Hematopoietic multipotent progenitor cell treated with erythropoietin and hydrocortisone succinate and interleukin-3 and kit ligand, for 4 days (in vitro differentiated cells): ENCODE measurements around the gene IFNK.

Experiments used
- DNase-seq: peaks from one replicate; pipeline ENCODE4 v3.0.0-alpha.2; 2015

IFNK gene

DNA sequence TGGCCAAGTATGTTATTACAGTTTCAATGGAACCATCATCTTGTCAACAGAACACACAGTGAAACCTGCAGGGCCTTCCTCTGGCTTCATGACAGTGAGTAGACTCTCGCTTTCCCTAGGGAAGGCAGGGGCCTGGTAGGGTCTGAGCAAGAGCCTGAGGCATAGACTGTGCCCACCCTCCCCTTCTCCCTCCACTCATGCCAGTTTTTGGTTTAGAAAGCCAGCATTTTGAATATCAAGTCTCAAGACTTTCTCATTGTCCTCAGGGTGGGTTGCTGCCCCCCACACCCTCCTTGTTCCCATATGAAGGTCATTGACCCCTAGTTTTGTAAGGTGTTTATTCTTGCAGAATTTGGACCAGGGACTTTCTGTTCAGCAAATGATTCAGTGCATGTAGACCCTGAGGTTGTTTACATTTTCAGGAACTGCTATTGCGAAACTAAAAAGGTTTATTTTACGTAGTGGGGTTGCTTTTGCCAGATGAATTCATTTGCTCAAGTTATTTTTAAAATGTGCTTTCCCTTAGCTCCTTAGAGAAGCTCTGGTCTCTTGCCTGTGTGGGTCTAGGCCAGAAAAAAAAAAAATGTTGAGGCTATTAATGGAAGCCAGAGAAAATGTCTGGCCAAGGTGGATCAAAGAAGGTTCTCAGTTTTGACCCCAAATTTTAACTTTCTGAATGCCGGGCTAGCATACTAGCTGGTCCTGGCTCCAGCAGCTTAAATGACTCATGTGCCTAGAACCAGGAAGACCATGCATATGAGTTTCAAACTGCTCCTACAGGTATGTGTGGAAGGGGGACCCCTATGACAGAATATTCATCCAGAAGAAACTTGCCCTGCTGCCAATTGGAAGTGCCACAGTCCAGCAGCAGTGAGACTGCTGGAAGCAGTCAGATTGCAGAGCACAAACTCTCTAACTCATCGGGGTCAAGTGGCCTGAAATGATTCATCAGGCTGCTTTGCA is 15.7 kb downstream of the IFNK start:
- peak; percentile 8 for DNase-seq

DNA sequence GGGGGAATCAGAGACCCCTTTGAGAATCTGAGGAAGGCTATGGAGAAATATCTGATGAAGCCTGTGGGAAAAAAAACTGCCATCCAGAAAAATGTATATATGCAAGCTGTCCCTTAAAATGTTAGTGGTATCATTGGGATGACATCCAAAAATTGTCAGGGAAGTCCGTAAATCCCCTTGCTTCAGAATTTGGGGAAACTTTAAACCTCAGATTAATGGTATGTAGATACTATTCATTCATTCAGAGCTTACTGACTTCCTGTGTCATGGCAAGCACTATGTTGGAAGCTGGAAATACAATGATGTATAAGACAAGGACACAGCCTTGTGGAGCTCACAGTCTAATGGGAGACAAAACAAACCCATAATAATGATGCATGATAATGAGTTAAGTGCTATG is 16.4 kb downstream of the IFNK start:
- DNase-seq: no peak

DNA sequence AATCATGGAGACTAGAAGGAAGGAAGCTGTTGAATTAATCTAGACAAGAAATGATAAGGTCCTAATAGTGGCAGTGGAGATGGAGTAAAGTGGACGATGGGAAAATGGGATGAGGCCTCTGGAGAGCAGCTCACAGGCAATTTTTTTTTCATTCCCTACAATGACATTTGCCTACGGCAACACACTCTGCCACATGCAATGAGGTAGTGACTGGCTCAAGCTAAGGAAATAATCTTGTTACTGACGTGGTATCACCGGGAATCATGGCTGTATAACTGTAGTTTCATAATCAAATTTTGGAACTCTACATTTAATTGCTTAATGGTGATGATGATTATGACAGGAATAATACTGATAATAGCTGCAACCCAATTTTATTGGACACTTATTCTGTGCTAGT is 17.6 kb downstream of the IFNK start:
- DNase-seq: no peak

DNA sequence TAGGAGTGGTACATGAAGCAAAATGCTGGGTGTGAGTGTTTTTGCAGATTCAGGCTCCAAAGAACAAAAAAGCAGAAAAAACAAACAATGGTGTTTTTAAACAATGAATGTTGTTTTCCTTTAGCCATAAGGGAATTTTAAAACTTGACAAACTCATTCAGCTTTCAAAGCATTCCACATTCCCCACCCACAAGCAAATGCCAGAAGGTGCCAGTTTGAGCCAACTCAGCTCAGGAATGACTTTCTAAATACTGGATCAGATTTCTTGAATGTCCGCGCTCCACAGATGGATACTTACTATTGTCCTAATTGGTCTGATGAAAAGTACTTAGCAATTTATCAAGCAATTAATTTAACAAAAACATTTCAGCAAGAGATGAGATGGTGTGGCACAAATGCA is 18.4 kb downstream of the IFNK start:
- no peak for DNase-seq

DNA sequence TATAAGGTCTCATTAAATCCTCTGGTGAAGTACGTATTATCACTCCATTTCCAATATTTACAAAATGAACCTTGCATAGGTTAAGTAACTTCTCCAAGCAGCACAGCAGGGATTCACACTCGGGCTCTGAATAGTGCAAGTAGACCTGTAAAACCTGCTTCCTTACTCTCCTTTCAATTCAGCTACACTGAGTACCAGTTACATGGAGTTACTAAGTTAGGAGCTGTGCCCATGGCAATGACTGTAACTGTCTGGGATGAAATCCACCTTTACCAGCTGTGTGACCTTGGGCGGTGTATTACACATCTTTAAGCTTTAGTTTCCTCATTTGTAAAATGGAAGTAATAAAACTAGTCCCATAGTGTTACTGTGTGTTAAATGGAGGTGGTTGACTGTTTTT is 21.4 kb downstream of the IFNK start:
- no peak for DNase-seq

DNA sequence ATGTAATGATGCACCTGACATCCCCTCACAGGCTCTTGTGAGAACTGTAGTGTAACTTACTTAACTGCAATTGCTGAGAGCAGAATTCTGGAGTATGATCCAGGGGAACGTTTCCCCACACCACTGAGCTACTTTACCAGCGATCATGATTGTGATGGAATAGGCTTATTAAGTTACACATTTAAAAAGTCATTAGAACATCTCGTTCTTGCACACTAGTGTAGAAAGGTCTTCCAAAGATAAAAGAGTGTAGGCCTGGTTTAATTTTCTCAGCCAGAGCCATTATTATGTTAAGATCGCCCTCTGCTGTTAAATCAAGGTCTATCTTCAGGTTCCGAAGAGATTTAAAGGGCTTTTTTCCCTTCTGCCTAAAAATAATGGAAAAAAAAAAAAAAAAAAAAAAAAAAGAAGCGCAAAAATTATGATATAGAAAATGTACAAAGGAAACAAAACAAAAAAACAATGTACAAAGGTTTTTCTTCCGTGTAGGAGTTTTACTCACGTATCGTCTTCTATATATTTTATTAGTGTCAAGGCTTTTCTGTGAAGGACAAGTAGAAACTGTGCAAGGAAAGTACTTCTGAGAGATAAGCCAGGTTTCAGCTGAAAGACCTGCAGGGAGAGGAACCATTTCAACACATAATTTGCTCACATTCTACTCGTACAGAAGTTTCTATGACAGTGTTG is 24.1 kb downstream of the IFNK start:
- DNase-seq: peak; percentile 74

DNA sequence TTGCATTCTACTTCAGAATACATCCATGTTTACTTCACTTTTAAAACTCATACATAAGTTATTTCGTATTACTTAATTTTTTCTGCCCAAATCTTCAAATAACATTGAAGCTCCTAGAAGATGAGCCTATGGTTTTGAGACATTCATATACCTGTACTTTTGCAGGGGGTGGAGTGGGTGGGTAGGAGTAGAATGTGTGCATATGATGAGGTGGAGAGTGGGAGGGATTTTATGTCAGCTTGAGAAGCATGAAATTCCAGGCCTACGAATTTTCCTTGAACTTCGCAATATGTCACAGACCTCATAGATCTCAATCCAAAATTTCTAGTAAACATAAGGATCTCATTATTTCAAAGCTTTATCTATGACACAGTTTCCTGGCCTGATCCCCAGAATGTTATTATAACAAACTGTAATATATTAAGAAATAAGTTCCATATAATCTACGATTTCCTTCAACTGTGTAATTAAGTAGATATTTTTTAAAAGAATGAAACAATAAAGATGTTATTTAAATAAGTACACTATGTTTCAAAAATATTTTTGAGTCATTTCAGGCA is 25.2 kb downstream of the IFNK start:
- DNase-seq: no peak

DNA sequence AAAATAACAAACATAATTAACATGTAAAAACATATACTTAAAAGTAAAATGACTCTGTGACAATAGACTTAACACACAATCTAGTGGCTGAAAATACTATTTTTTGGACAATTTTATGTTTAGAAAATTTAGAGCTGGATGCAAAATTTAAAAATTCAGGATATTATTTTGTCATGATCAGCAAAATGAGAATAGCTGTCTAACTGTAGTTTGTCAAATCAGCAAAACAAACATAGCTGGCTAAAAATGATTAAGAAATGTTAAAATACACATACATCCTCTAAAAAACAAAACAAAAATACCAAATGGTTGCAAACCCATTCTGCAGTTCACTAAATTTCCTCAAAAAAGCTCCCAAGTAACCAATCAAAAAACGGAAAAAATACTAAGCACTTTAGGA is 30.6 kb downstream of the IFNK start:
- no peak for DNase-seq

DNA sequence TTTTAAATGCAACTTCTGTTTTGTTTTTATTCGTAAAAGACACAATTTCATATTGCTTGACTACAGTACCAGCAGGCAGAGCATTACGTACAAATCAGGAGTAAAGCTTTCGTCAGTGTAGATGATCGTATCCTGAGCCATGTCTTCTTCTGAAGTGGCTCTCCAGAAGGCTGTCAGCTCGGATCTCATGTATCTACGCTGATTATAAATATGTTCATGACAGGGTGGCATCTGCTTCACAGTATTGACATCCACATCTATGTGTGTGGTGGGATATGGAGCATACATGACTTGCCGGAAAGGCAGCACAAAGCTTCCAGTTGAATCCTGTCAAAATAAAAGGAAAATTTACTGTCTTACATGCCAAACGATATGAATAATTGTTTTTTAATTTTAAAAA is 32.4 kb downstream of the IFNK start:
- DNase-seq: no peak

DNA sequence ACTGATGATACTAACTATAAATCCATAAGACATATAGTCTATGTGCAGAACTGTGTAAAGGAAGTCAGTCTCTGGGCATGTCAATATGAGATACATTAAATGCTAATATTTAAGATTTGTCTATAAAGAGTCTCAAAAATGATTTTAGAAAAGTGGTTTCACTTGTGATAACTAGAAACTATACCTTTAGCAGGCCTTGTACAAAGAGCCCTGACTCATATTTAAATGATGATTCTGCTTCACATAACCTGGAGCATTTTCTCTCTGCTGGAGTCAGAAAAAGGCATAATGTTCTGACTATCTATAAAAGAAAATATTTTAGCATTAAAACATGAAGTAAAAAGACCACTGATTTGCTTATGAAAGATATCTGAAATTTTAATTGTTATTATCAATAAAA is 34.2 kb downstream of the IFNK start:
- DNase-seq: no peak

DNA sequence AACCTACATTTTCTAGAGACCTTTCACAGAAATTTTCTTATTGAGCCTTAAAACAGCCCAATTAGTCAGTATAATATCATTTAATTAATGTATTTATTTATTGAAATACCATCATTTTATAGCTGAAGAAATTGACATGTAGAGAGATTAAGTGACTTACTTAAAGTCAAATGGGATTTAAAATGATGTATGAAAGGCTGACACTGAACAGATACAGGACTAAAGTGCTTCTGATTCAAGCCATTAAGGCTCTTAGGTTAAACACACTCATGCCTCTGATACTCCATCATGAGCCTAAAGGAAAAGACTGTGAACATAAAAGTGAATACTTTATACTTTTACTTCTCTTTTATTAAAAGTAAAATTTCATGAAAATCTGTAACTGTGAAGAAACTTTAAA is 36.4 kb downstream of the IFNK start:
- no peak for DNase-seq

DNA sequence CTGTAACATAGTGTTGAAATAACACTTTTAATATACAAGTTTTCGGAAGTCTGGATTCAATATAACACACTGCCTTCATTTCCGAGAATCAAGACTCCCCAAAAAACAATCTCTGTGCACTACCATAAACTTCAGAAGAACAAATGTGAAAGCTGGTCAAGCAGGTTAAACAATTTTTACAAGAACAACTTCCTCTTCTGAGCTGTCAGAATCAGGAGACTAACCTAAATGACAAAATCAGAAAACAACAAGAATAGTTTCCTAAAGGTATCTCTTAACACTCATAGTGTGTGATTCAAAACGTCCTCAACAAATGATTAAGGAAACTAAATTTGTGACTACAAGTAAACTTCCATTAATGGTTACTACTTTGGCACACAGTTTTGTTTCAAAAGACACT is 37.6 kb downstream of the IFNK start:
- no peak for DNase-seq

DNA sequence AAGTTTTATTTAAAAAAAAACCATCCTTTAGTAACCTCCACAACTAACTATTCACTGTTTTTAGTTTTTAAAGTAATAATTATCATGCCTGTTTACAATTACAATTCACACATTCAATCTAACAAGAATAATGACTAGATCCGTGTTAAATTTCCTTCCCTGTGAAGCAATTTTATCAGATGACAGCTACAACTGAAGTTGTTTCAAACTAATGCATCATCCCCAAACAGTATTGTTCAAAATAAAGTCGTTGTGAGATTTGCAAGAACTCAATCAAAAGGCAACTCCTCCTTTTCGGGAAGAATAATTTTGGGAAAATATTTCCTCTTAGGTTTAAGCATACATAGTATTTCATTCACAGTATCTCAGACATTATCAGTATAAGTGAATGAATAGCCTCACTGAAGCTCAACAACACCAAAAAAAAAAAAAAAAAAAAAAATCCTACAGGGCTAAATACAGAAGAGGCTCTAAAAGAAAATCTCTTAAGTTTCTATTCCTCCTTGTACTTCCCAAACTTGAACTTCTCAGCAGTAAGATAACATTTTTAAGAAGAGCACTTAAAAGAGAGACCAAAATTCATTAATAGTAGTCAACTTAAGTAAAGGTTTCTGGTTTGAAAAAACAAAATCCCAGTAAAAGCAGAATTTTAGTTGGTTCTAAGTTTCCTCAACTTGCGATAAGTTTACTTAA is 39.8 kb downstream of the IFNK start:
- DNase-seq: no peak

DNA sequence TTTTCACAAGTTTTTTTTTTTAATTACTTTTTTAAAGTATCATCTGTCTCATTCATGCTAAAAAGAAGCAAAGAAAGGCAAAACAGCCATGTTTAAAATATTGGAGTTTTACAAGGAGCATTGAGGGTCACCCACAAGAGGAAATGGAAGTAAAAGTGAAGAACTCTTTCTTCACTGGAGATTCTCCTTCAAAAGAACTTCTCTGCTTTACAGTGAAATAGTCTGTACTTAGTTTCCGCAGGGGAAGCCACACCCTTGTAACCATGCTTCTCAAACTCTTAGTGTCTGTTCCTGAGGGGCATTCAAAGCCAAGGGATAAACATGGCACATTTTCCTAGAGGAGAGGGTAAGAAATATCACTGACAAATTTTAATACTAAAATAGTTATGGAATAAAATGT is 40.6 kb downstream of the IFNK start:
- no peak for DNase-seq

DNA sequence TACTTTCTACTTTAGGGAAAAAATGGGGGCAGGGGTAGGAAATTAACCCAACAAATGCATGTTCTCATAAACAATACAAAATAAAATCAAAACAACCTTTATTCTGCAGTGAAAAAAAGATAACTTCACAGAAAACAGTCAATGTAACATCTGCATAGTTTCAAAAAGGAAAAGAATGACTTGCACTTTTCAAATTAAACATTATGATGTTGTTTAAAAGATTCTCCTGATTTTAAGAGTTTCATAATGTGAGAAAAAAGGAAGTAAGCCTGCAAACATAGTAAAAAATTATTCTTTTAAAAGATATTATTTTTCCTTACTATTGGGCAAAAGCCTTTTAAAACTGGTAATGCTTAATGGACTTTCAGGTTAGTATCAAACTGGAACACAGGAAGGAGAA is 41.6 kb downstream of the IFNK start:
- peak; percentile 50 for DNase-seq

DNA sequence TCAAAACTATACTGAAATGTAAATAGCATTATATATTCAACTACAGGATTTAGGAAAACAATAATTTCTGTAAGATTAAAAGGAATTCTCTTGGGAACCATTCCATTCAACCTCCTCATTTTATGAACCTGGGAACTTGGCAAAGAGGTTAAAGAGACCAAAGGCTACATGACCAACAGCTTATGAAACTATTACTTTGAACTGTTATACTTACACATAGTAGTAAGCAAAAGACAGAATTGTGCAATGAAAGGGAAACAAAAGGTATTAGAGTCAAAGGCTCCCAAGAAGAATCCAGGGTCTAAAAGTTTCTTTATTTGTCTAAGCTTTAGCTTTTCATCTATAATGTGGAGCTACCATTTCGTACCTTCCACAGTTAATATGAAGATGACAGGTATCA is 42.0 kb downstream of the IFNK start:
- DNase-seq: no peak

DNA sequence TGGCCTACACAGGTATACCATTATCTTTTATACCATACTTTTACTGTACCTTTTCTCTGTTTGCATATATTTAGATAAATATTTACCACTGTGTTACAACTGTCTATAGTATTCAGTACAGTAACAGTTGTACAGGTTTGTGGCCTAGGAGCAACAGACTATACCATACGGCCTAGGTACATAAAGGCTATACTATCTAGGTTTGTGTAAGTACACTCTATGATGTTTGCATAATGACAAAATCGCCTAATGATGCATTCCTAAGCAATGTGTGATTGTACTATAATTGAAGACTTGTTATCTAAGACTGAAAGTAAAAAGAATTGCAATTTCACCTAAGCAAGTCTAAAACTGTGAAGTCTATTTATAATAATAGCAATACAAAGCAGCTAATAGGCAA is 45.3 kb downstream of the IFNK start:
- DNase-seq: no peak

DNA sequence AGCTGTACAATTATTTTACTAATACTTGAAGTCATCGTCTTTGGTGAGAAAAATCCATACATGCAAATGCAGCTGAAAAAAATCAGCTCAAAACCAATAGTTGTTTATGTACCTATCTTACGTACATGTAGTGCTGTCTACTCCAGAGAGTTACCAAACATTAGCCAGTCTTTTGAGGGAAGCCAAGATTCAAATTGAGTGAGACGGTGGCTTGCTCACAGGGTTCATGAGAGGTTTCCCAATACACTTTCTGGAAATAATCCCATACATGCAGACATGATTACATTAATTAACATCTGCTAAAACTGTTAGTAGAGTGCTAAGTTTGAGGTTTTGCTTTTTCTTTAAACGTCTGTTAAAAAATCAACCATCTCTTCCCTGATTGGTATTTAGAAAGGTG is 46.9 kb downstream of the IFNK start:
- no peak for DNase-seq

DNA sequence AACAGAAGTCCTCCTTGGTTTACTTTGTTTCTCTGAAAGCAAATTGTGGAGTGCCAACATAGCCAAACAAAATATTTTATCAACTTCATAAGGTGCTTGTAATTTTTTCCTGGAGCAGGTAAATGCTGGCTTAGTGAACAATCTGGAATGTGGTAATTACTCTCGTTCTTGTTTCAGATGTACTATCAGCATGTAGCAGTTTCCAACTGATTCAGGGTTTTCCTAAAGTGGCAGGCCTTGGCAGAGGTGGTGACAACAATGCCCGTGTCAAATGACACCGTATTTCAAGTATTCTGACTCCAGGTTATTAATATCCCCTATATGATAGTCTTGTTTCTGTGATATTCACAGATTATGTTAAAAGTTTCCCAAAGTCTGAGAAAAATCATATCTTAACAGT is 48.0 kb downstream of the IFNK start:
- DNase-seq: no peak

DNA sequence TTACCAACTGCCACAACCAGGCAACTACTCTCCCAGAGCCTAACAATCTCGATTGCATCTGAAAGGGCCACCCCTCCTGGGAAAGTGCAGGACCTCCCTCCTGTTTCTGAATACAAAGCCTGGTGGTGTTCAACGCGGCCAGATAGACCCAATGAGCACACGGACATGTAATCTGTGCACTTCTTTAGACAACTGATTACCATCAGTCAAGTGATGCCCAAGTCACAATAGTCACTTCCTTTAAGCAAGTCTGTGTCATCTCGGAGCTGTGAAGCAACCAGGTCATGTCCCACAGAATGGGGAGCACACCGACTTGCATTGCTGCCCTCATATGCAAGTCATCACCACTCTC is 48.5 kb downstream of the IFNK start:
- peak; percentile 85 for DNase-seq

DNA sequence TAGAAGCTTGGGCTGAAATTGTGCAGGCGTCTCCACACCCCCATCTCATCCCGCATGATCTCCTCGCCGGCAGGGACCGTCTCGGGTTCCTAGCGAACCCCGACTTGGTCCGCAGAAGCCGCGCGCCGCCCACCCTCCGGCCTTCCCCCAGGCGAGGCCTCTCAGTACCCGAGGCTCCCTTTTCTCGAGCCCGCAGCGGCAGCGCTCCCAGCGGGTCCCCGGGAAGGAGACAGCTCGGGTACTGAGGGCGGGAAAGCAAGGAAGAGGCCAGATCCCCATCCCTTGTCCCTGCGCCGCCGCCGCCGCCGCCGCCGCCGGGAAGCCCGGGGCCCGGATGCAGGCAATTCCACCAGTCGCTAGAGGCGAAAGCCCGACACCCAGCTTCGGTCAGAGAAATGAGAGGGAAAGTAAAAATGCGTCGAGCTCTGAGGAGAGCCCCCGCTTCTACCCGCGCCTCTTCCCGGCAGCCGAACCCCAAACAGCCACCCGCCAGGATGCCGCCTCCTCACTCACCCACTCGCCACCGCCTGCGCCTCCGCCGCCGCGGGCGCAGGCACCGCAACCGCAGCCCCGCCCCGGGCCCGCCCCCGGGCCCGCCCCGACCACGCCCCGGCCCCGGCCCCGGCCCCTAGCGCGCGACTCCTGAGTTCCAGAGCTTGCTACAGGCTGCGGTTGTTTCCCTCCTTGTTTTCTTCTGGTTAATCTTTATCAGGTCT is 49.0 kb downstream of the IFNK start, which contains the start of gene C9orf72:
Gene C9orf72 (minus strand): TSS at position 564 of the 716 bp plus-strand sequence. CDS start 6,361 bp downstream, outside the sequence.
- peak; percentile 88 for DNase-seq
